Upper lobe of left lung (tissue), 4 donors: ENCODE results near the gene SEC14L3.

ENCODE experiments used
- POLR2A ChIP-seq, 4 donors: fragments of 450-650 bp; IDR thresholded peaks; one replicate each; pipeline ENCODE4 v1.5.1; 2016 to 2017; ENCODE audit warnings: antibody characterized with exemption in 4 of 4, mild to moderate bottlenecking in 2 of 4
- TF ChIP-seq, protein P1 (sequence below), 6 experiments: fragments of 450-650 bp in 4 of 6; fragments of 200-600 bp in 2 of 6; sonication (generic) in 2 of 6; IDR thresholded peaks; one replicate each; pipeline ENCODE4 v1.5.1; 2016 to 2019; ENCODE audit warnings: antibody characterized with exemption in 6 of 6

DNA sequence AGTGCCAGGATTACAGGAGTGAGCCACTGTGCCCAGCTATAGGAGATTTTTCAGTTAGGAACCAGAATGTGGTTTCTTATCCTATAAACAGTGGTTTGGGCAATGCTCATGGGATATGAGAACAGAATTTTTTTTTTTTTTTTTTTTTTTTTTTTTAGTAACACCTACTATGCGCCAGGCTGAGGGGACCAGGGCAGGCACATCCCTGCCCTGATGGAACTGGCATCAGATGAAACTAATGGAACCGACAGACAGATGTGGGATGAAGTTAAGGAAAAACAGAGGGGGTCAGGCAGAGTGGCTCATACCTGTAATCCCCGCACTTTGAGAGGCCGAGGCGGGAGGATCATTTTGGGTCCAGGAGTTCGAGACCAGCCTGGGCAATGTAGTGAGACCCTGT is 28.8 kb upstream of the SEC14L3 start:
- TF ChIP-seq, protein P1, sequence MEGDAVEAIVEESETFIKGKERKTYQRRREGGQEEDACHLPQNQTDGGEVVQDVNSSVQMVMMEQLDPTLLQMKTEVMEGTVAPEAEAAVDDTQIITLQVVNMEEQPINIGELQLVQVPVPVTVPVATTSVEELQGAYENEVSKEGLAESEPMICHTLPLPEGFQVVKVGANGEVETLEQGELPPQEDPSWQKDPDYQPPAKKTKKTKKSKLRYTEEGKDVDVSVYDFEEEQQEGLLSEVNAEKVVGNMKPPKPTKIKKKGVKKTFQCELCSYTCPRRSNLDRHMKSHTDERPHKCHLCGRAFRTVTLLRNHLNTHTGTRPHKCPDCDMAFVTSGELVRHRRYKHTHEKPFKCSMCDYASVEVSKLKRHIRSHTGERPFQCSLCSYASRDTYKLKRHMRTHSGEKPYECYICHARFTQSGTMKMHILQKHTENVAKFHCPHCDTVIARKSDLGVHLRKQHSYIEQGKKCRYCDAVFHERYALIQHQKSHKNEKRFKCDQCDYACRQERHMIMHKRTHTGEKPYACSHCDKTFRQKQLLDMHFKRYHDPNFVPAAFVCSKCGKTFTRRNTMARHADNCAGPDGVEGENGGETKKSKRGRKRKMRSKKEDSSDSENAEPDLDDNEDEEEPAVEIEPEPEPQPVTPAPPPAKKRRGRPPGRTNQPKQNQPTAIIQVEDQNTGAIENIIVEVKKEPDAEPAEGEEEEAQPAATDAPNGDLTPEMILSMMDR (IDR thresholded peaks at IDR 0.05): no peak
- TF ChIP-seq POLR2A (IDR thresholded peaks at IDR 0.05): no peak
